Measurements from ENCODE around the gene TPST2. TPM values are rescaled to one million over a fixed set of nuclear protein-coding genes. Genes with fewer than 3 reads are reported as not detected.

TPST2 gene
- total RNA-seq, 1 experiment from 2014 or later, result 11.8 TPM

DNA sequence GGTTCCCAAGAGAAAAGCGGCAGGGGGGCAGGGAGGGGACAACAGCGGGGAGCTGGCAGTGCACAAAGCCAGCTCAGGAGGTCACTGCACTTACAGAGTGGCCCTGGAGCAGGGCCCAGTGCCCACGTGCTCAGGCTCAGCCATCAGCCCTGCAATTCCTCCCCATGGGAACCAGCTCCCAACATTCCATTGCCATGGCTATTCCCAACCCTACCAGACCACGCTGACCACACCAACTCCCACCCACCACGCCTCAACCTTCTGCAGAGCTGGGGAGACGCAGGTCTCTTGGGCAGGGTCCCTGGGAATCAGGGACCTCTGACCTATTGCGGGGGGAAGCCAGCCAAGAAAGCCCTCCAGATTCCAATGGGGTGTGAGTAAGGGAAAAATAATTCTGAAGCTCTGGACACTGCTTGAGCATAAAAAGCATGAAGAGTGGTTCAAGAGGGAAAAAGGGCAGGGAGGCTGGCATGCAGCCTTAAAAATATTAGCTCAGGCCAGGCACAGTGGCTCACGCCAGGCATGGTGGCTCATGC is 39.4 kb downstream of the TPST2 start:
- Histone ChIP-seq H3K9ac (ENCODE audit: low read length) (no peak overlapping the region), H3K27me3 (ENCODE audit: insufficient read depth, low read length) (no peaks in the 10 kb centered on the region), H3K9me3 (ENCODE audit: control insufficient read depth in 1 of 2, insufficient read depth in 1 of 2, low read depth in 1 of 2, low read length in 2 of 2) (no peaks in the 10 kb centered on the region), H3K36me3 (ENCODE audit: control insufficient read depth in 1 of 2, insufficient read depth in 2 of 2, low read length in 2 of 2) (no peaks in the 10 kb centered on the region), H3K79me2 (ENCODE audit: insufficient read depth, low read length) (no peaks in the 10 kb centered on the region), H3K27ac (ENCODE audit: low read depth, low read length) (0 out of 2 replicates have a peak overlapping the region, but pooled peaks have one; percentile 14), H3K4me3 (replicated peaks in 1 of 2; ENCODE audit: low read depth in 1 of 2, low read length in 2 of 2) (no peak overlapping the region), H4K20me1 (ENCODE audit: insufficient read depth) (no peaks in the 10 kb centered on the region), H2AFZ (ENCODE audit: low read depth, low read length, poor library complexity, severe bottlenecking) (no peak overlapping the region), H3K9me2 (ENCODE audit: insufficient read depth) (no peaks in the 10 kb centered on the region), H3K4me2 (ENCODE audit: low read length) (peak overlapping the region; percentile 36; the same call in 1 of the 2 replicates), H3K4me1 (ENCODE audit: control insufficient read depth in 1 of 2, insufficient read depth in 2 of 2, low read length in 2 of 2) (peaks cover 13 to 17% of the 10 kb centered on the region in 2 experiments)
- TF ChIP-seq EZH2 (IDR thresholded peaks at IDR 0.05) (no peak), CTCF (IDR thresholded peaks at IDR 0.05 in 2 of 3, conservative IDR thresholded peaks at IDR 0.05 in 1 of 3; ENCODE audit: borderline replicate concordance in 1 of 3, insufficient read depth in 1 of 3, low read depth in 2 of 3, low read length in 2 of 3) (no peak), MAX (IDR thresholded peaks at IDR 0.05) (no peak), ZBTB33 (IDR thresholded peaks at IDR 0.05; ENCODE audit: extremely low read depth, insufficient replicate concordance, low read length) (no peak), SRF (IDR thresholded peaks at IDR 0.05; ENCODE audit: low read depth) (no peak), SP1 (IDR thresholded peaks at IDR 0.05; ENCODE audit: low read depth) (no peak), EGR1 (IDR thresholded peaks at IDR 0.05; ENCODE audit: low read depth) (no peak), ZNF274 (IDR thresholded peaks at IDR 0.05; ENCODE audit: low read depth, low read length) (no peak), FOSL1 (IDR thresholded peaks at IDR 0.05; ENCODE audit: low read depth) (no peak), TCF7L2 (IDR thresholded peaks at IDR 0.05; ENCODE audit: borderline replicate concordance, extremely low read depth, insufficient read depth, insufficient read length) (no peak), CBX3 (IDR thresholded peaks at IDR 0.05; ENCODE audit: low read depth) (no peak), JUND (IDR thresholded peaks at IDR 0.05) (no peak), ATF3 (IDR thresholded peaks at IDR 0.05) (no peak), YY1 (IDR thresholded peaks at IDR 0.05; ENCODE audit: extremely low read depth, insufficient replicate concordance, low read depth, low read length) (no peak), POLR2AphosphoS5 (IDR thresholded peaks at IDR 0.05; ENCODE audit: low read depth, low read length) (no peak), RAD21 (IDR thresholded peaks at IDR 0.05; ENCODE audit: low read depth) (no peak), ELF1 (IDR thresholded peaks at IDR 0.05; ENCODE audit: borderline replicate concordance, low read depth) (no peak)
- TF ChIP-seq, protein P1, sequence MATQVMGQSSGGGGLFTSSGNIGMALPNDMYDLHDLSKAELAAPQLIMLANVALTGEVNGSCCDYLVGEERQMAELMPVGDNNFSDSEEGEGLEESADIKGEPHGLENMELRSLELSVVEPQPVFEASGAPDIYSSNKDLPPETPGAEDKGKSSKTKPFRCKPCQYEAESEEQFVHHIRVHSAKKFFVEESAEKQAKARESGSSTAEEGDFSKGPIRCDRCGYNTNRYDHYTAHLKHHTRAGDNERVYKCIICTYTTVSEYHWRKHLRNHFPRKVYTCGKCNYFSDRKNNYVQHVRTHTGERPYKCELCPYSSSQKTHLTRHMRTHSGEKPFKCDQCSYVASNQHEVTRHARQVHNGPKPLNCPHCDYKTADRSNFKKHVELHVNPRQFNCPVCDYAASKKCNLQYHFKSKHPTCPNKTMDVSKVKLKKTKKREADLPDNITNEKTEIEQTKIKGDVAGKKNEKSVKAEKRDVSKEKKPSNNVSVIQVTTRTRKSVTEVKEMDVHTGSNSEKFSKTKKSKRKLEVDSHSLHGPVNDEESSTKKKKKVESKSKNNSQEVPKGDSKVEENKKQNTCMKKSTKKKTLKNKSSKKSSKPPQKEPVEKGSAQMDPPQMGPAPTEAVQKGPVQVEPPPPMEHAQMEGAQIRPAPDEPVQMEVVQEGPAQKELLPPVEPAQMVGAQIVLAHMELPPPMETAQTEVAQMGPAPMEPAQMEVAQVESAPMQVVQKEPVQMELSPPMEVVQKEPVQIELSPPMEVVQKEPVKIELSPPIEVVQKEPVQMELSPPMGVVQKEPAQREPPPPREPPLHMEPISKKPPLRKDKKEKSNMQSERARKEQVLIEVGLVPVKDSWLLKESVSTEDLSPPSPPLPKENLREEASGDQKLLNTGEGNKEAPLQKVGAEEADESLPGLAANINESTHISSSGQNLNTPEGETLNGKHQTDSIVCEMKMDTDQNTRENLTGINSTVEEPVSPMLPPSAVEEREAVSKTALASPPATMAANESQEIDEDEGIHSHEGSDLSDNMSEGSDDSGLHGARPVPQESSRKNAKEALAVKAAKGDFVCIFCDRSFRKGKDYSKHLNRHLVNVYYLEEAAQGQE (IDR thresholded peaks at IDR 0.05; ENCODE audit: low read depth), result no peak
- intact Hi-C loops (cut with micrococcal nuclease), result no loop called here
- ATAC-seq (peak; percentile 73), DNase-seq (ENCODE audit: low read depth, low spot score) (no peak)
- ChIA-PET POLR2A (no interaction called here), CTCF (no interaction called here), RAD21 (ENCODE audit: low non-redundant PET in 1 of 2, low total read pairs in 2 of 2, uncharacterized antibody in 2 of 2, unreplicated experiment in 2 of 2) (no interaction called here)
- BruUV-seq (replicated peaks), result no TSS peak

Data from HCT116 (cell line).